GM20000 (cell line): Measurements from ENCODE around the gene KCNE4.

ENCODE experiments used
- DNase-seq: peaks from one replicate; pipeline ENCODE4 v3.0.0; 2012; ENCODE audit warnings: low spot score
- TF ChIP-seq, protein P1 (sequence below): IDR thresholded peaks from 2 replicates; pipeline ENCODE4 v1.5.1; 2012; ENCODE audit warnings: mild to moderate bottlenecking, control low read depth; ENCODE audit errors: extremely low read depth, missing control alignments

Gene KCNE4

GRCh38 chr2:223012291-223012690, 39.7 kb upstream of the KCNE4 start:
- no peak for DNase-seq
- TF ChIP-seq, protein P1, sequence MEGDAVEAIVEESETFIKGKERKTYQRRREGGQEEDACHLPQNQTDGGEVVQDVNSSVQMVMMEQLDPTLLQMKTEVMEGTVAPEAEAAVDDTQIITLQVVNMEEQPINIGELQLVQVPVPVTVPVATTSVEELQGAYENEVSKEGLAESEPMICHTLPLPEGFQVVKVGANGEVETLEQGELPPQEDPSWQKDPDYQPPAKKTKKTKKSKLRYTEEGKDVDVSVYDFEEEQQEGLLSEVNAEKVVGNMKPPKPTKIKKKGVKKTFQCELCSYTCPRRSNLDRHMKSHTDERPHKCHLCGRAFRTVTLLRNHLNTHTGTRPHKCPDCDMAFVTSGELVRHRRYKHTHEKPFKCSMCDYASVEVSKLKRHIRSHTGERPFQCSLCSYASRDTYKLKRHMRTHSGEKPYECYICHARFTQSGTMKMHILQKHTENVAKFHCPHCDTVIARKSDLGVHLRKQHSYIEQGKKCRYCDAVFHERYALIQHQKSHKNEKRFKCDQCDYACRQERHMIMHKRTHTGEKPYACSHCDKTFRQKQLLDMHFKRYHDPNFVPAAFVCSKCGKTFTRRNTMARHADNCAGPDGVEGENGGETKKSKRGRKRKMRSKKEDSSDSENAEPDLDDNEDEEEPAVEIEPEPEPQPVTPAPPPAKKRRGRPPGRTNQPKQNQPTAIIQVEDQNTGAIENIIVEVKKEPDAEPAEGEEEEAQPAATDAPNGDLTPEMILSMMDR, result no peak

DNA sequence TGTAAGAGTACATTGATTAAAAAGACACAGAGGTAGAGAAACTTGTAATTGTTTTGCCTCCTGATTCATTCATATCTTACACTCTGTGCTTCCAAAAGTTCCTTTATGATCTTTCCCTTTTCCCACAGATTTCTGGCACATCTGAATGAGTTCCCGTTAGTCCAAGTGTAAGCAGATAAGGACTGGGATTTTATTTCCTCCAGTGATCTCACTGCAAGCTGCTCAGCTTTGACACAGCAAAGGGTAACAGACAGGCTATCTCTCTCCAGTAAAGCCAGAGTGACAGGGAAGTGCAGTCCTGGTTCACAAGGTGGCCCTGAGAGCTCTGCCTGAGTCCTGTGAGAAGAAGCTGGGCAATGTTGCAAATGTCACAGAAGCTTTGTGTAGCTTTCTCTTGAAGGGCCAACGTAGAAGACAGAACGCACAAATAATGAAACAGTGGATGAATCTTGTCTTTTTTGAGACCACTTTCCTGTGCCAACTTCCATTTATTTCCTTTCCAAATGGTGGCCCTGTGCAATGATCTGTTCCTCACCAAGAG, 32.5 kb upstream of the KCNE4 start:
- no peak for DNase-seq
- TF ChIP-seq, protein P1, result no peak

DNA sequence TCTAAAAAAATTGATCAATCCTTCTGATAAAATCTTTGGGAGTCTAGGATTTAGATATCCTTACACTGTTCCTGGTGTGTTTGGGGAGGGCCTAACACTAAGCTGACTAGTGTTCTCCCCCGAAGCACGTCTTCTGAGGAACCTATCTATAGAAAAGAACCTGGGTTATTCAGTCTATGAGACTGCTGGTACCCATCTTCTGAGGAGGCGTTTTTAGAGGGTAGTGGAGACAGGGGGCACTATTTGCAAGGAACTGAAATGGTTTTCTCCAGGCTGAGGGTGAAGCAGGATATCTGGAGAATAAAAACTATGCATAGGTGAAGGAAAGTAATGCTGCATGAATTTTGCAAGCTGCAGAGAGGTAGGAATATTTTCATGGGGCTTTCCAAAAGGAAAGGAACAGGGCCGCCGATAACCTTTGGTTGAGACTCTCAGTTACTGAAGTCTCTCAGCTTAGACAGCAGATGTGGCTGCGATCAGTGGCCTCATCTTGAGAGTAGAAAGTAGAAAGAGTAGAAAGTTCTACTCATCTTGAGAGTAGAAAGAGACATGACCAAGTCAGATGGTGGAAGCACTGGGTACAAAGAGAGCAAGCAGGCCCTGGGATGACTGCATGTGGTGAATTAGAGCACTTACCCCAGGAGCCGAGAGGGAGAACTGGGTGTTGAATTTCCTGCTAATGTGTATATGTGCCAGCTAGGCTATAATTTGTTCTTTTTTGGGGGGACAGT, 31.8 kb upstream of the KCNE4 start:
- no peak for DNase-seq
- TF ChIP-seq, protein P1, result no peak

- DNase-seq, result no peak
- TF ChIP-seq, protein P1, result no peak
Observed at GRCh38 chr2:223020971-223021675, 30.9 kb upstream of the KCNE4 start.

DNA sequence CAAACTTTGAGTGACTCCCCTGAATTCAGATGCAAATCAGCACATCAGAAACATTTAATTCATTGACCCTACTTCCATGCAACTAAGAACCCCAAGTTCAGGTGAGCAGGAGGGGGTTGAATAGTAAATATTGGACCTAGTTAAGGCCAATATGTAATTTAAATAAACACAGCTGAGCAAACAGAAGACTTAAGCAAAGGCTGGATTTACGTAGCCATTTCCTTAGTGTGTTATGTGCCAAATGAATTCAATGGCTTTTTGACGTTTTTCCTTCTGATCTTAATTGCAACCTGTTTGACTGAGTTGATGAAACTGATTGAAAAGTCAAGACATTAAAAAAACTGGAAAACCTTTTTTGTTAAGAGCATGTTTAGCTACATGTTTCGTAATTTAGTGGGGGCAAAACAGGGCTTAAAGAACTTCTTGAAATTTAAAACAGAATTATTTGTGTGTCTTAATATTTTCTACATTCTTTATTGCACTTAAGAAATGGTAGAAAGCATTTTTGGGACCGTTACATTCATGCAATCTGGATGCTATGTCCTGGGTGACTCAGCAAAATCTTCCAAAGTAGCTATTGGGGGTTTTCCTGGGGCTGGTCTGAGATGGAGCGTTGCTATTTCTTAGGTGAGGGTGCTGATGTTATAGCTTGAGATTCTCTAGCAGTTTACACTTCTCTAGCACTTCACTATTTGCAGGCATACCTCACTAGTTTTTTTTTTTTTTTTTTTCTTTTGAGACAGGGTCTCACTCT, 25.5 kb upstream of the KCNE4 start:
- DNase-seq, result no peak
- TF ChIP-seq, protein P1, result no peak

- no peak for DNase-seq
Observed at GRCh38 chr2:223027442-223027841, 24.5 kb upstream of the KCNE4 start.

More at GRCh38 chr2:223027442-223027841, 24.5 kb upstream of the KCNE4 start:
- TF ChIP-seq, protein P1, result no peak
